GM19240 (cell line): Measurements from ENCODE around the gene ADARB2.

ENCODE experiments used
- DNase-seq: peaks from one replicate; pipeline ENCODE4 v3.0.0; 2011; ENCODE audit warnings: low spot score; ENCODE audit not compliant: insufficient read length

ADARB2 gene

DNA sequence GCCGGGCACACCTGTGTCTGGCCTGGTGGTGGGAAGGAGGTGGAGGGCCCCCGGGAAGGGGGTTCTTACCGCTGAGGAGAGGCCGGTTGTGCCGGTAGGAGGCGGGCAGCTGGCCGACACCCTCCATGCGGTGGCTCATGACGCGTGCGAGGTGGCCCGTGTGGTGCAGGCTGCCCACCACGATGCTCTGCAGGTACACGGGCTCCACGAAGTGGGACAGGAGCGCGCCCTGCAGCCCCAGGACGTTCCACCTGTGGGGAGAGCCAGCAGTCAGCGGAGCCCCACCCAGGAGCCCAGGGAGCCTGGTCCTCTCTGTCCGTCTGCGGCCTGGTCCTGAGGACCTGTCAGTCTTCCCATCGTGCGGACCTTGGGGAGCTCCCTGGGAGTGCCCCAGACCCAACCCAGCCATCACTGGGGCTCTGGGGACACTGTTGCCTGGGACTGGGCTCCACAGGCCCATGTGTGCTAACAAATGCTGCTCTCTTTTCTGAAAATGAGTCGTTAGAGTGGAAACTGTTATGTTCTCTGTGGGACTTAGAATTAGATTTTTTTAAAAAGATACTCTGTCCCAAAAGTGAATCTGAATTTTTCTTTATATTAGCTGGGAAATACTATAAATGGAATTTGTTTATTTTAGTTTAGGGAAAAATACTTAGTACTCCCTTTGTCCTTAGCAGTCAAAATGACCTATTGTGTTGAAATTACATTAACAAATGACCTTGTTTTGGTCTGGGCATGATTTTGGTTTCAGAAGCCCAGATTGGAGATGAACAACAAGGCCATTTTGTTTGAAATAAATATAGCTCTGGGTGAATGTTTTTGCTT lies 537.2 kb downstream of the ADARB2 start:
- DNase-seq, result no peak

DNA sequence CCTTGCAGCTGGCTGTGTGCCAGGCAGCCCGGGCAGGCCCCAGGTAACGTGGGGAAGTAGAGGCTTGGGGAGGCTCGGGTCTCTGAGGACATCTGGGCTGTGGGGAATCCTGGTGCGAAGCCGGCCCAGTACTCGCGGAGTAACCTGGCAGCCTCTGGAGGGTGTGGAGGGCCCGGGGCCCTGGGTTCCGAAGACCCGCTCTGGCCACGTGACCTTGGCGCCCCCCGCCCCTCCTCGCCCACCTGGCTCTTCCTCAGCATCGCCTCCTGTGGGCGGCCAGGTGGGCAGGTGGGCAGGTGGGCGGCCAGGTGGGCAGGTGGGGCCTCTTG lies 538.0 kb downstream of the ADARB2 start:
- DNase-seq, result no peak

DNA sequence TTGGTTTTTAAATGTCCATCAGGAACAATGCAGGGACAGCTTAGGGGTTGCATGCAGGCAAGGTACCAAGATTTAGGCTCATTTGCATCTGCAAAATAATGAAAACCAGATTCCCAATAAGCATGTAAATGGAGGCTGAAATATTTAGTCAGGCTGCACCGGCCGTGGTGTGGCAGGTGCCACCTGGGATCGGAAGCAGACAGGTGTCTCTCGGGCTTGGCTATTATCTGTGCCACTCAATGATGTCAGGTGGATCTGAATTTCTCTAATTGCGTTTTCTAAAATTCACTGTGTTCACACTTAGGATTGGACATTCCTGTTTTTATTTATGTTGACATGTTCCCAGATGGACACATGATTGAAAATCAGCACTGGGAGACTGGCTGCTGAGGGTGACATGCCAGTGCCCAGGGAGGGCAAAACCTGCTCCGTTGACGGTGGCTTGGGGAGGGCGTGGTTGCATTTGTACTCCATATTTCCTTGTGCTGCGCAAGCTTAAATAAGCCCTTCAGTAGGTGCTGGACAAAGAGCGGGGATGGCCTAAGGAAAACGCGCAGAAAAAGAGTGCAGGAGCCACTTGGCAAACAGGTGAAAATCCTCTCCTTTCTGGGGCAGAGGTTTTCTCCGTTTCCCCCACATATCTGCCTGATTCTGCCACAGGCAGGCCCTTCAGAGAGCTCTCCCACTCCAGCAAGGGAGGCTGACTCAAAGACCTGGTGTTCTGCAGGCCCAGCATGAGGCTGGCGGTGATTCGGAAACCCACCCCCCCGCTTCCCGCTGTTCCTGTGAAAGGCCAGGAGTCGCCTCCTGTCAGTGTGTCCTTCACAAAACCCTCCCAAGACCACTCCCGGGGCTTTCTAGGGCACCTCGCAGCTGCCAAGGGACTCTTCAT lies 538.6 kb downstream of the ADARB2 start:
- DNase-seq, result no peak

DNA sequence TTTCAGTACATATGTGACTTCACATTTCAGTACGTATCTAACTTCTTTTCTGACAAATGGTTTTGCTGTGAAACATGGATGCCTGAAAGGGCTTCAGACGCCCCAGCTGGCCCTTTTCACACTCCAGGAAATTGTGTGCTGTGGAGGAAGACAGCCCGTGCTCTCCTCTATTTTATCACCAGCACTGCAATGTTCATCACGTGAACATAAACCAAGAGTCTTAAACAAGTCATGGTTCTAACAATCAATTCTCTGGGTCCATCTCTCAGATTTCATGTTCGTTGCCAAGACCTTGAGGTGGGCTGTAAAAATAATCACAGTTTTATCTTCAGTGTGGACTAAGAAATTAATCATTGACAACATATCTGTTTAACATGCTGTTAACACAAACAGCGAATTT lies 539.9 kb downstream of the ADARB2 start:
- DNase-seq, result no peak

DNA sequence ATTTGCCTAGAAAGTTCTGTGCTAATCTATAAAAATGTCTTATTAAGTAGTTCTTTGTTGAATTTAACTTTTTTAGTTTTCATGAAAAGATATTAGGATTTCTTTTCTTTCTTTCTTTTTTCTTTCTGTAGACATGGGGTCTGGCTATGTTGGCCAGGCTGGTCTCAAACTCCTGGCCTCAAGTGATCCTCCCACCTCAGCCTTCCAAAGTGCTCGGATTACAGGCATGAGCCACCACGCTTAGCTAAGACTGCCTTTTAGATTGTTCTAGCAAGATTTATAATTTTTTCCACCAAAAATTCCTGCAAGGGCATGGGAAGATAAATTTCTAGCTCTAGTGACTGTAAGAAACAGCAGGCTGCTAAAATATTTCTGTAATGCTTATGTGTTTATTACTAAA lies 540.7 kb downstream of the ADARB2 start:
- DNase-seq, result no peak

DNA sequence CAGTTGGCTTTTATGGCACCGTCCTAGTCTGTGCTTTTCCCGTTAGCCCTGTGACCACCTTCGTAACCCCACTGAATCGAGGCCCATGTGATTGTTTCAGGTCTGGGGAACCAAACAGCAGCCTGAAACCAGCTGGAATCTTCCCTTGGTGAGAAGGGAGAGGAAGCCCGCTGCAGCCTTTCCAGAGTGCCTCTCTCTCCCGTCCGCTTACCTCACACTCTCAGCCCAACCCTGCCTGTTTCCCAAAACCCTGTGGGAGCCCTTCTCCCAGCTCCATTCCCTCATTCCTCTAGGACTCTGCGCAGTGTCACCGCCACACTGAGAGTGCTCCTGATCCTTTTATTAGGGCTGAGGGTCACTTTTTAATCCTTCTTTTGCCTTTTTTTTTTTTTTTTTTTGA lies 541.5 kb downstream of the ADARB2 start:
- DNase-seq, result no peak

DNA sequence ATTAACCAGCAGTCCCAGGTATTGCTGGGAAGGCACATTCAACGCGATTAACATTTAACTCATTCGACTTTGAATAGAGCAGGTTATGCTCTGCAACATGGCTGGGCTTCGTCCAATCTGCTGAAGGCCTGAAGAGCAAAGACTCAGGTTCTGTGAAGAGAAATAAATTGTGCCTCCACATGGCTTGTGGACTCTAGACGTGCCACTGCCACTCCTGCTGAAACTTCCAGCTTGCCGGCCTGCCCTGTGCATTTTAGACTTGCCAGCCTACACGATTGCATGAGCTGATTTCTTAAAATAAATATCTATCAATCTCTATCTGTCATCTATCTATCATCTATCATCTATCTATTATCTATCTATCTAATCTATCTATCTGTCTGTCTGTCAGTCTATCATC lies 543.2 kb downstream of the ADARB2 start:
- DNase-seq, result no peak

DNA sequence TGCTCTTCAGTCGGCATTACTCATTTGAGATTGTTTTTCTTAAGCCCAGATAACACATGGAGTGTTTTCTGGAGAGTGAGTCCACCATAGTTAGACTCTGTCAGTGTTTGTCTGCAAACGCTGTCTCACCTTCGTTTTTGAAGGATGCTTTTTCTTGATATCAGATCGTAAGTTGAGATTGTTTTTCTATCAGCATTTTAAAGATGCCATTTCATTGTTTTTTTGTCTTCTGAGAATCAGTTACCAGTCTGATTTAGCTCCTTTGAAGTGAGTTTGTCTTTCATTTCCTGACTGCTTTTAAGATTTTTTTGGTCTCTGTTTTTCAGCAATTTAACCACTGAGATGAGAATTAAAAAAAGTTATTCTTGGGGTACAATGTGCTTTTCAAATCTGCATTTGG lies 543.8 kb downstream of the ADARB2 start:
- no peak for DNase-seq

DNA sequence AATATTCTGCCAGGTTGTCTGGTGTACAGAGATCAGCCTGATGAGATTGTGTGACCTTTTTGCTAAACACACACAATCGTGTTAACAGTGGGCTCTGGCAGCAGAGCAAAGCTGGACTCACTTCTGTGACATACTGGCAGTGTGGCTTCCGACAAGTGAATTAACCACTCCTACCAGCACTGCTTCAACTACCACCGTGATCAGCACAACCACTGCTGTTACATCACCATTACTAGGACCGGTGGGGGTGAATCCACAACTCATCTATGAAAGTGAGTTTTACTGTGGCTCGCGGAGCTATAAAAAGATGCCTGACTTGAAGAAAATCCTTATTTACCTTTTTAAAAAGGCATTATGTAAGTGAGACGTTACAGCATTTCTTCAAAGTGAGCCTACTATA lies 545.6 kb downstream of the ADARB2 start:
- DNase-seq, result no peak

DNA sequence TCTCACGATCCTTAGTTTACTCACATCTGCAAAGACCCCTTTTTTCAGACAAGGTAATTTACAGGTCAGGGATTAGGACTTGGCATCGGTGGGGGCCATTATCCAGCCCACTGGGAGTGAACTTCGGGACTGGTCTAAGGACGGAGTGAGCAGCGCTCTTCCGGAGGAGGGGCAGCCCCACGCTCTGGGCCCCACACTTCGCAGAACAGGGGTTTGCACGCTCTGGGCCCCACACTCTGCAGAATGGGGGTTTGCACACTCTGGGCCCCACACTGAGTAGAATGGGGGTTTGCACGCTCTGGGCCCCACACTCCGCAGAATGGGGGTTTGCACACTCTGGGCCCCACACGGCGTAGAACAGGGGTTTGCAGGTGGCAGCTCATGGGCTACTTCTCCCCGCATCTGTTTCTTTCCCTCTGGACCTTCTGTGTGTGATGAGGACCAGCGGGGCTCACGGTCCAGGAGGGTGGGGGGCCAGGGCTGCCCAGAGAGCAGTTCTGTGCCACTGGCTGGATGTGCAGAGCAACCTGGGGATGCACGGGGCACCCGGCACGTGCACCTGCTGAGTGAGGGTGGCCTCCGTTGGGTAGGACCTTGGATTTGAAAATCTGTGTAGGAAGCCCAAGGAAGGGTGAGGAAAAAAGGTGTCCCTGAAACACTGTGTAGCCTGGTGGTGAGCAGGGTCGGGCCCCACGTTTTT lies 546.4 kb downstream of the ADARB2 start:
- DNase-seq, result no peak

DNA sequence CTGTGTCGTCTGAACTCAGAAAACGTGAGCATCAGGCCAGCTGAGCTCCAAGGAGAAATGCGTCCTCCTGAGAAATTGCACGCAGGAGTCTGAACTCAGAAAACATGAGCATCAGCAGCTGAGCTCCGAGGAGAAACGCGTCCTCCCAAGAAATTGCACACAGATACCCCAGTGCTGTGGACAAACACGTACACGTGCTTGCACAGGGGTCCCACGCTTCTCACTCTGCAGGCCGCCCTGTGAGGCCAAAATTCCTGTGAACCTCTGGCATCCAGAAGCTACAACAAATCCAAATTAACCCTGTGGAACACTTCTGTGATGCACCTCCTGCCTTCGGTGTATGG lies 547.3 kb downstream of the ADARB2 start:
- no peak for DNase-seq

DNA sequence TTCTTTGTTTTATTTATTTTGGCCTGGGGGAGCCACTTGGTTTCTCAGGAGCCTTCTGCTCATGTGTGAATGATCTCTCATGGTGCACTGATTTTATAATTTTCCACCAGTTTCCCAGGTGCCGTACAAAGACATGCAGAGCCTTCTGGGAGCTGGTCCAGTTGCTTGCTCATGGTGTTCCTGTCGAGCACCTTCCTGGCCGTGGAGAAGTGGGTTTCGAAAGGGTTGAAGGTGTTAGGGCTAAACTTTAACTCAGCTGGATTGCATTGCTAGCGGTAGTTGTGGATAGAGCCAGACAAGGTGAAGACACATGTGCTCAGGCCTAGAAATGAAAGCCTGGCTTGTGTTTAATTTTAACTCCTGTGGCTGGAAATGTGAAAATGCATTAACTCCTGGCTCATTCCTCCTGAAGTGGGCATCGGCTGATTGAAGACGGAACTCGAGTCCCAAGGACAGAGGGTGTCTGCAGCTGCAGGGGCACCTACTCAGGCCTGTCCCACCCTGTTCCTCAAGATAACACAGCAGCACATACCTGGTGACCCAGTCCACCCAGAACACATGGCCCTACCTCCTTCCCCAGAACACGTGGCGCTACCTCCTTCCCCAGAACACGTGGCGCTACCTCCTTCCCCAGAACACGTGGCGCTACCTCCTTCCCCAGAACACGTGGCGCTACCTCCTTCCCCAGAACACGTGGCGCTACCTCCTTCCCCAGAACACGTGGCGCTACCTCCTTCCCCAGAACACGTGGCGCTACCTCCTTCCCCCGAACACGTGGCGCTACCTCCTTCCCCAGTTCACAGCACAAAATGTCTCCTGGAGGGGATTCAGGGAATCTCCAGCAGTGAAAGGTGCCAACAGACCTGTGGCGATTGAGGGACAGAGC lies 547.9 kb downstream of the ADARB2 start:
- DNase-seq, result no peak

DNA sequence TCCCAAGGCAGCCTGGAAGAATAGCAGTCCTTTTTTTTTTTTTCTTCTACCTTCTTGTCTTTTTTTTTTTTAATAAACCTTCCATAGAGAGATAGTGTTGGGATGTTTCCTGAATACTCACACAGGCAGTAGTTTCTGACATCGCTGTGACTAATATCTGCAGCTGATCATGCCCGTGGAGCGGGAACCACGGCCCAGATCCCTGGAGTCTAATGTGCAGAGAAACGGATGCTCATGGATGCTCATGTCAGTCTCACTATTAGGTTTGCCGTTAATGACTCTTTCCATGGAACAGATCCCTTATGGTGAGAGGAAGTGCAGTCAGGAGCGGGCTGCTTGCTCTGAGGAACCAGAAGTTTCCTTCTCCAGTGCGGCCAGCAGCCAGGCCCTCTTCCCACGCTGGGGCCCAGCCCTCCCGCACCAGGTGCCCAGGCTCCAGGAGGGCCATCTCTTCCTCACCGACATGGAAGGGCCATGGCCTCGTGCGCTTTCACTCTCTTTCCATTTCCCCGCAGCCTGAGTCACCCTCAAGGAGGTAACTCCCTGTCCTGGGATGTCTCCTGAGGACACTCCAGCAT lies 548.7 kb downstream of the ADARB2 start:
- no peak for DNase-seq

DNA sequence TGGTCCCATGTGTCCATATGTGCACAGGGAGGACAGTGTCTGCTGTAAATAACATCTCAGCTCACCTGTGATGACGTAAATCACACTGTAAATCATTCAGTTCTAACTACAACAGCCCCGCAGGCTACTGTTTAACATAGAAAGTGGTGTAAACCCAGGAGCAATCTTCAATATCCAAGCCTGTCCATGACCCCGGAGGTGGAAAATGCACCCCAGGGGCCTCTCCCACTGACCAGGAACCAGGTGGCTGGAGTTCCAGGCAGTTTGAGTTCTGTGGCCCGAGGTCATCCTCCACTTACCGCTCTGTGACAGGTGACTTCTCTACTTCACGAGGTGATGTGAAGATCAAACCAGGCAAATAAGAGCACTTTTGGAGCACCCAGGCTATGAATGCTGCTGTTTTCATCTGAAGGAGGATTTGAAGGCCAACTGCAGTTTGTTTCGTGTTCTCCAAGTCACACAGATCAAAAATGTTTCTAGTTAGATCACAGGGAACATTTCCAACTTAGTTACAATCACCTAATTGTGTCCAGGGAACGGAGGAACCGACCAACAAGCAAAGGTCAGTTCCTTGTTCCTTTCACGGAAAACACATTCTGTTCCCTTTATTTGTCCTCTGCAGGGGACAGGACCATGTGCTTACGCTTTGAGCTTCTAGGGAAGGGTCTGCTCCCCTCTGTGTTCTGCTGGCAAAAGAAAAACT lies 549.3 kb downstream of the ADARB2 start:
- no peak for DNase-seq

DNA sequence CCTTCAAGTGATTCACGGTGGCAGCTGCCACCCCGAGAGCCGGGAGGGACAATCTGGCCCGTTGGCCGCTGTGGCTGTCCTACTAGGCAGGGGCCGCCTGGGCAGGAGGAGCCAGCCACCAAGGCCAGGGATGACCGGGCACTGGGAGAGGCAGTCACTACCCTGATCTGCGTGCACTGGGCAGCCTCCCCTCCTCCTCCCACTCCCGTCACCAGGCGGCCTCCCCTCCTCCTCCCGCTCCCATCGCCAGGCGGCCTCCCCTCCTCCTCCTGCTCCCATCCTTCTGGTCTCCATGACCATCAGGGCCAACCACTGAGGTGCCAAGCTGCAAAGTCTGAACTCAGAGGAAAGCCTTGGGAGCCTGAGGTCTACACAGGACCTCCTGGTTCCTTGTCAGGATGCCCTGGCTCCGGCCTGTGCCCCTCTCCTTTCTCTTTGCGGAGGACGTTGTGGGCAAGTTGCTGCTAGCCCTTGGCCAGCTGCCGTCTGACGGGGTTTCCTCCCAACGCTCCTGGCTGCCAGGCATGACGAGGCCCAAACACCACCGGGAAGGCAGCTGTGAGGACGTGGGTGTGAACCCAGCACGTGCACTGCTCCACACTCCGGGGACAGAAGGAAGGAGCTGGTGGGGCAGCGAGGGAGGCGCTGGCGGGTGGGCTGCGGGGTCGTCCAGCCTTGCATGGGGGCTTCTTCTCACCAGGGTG lies 550.0 kb downstream of the ADARB2 start:
- DNase-seq, result no peak

DNA sequence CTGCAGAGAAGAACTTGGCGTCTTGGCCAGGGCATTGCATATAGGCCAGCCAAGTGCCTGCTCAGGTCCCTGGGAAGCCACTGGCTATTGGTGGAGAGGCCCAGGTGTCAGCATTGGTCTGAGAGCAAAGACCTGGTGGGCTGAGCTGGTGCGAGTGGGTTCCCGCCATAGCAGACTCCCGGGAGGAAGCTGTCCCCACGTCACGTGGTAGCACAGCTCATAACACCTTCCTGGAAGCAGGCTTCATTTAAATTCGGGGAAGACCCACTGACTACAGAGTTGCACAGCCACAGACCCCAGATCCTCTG lies 550.7 kb downstream of the ADARB2 start:
- no peak for DNase-seq

DNA sequence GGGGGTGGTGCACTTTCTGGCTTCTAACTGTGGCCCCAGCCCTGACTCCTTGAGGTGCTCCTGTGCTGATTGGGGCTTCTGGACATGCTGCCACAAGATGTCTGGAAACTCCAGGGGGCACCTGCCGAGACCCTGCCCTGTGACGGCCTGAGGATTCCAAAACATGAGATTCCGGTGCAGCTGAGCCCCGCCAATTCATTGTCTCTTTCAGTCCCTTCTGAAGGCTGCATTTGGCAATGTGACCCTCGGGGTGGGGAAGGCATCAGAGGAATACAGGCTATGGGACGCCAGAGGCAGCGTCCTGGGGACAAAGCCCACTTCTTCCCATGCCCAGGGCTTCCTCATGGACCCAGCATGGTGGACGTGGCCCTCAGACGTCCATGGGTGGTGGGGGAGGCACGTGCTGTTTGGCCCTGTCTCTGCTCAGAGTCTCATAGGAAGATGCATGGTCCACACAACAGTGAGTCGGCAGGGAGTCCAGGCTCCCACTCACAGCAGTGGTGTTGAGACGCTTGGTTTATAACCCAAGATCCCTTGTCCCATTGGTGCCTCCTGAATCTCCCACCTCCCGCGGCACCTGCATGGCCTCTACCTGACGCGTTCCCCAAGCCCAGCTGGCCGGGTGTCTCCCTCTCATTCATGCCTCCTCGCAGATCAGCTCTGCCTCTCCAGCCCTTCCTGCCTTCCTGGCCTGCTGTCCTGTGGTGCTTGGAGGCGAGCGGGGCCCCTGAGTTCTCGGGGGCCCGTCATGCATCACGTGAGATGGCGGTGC lies 551.2 kb downstream of the ADARB2 start:
- no peak for DNase-seq

DNA sequence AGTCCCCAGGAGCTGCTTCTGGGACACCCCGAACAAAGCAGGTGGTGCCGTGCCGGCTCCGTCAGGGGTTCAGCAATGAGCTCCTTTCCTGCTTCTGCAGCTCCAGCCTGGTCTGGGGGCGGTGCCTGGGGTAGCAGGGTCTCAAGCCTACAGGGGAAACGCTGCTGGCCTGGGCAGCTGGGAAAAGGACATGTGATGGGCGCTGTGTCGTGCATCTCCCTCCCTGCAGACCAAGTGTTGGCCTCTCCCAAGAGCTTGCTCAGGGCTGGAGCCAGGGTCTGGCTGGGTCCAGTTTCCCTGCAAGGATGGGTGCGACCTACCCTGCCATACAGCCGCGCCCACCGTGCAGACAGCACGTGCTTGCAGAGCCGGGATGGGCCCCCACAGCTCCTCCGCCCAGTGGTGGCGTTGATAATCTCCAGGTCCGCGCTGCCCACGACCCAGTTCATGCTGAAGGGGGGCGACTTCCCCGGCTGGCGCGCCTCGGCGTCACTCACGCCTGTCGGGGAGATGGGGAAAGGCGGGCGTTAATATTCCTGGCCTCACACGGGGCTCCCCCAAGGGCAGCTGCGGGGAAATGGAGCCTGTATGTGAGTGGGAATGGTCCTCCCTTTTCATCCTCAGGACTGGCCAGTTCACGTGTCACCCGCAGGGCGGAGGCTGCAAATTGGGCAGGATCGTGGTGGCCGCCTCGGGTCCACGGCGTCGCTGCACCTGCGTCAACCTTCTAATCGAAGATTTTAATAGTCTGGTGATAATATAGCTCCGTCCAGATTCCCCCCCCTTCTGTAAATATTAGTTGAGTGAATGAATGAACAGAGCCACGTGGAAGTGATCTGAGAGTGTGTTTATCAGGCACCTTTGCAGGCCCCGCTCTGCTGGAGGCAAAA lies 552.5 kb downstream of the ADARB2 start:
- DNase-seq, result no peak
